HG03135 (cell line): ENCODE results near the gene MAPK8IP2.
"Not testable (repeated sequence)": the region's sequence is repeated elsewhere in the genome, so short reads cannot be mapped to it uniquely, and the experiment has no call there.

Source experiments
- ATAC-seq: cut with Tn5 transposase; IDR thresholded peaks from one replicate; pipeline ENCODE4 v1.9.1; 2021; ENCODE audit warnings: mild to moderate bottlenecking, moderate library complexity; ENCODE audit not compliant: unreplicated experiment

Gene MAPK8IP2

GRCh38 chr22:50633771-50634170 lies 33.2 kb downstream of the MAPK8IP2 start:
- no peak for ATAC-seq

- ATAC-seq, result no peak
These were observed 35.0 kb downstream of the MAPK8IP2 start for GRCh38 chr22:50635591-50635990.

- ATAC-seq, result not testable (repeated sequence)
These were observed 39.7 kb downstream of the MAPK8IP2 start for GRCh38 chr22:50640296-50640695.

GRCh38 chr22:50640857-50641647 lies 40.5 kb downstream of the MAPK8IP2 start:
- ATAC-seq, result no peak

- ATAC-seq, result no peak
These were observed 41.4 kb downstream of the MAPK8IP2 start for GRCh38 chr22:50641696-50642607.

GRCh38 chr22:50643021-50643820 lies 42.6 kb downstream of the MAPK8IP2 start:
- not testable (repeated sequence) for ATAC-seq

- not testable (repeated sequence) for ATAC-seq
These were observed 43.2 kb downstream of the MAPK8IP2 start for GRCh38 chr22:50643821-50644101.

GRCh38 chr22:50653256-50653655 lies 52.7 kb downstream of the MAPK8IP2 start:
- no peak for ATAC-seq

- not testable (repeated sequence) for ATAC-seq
These were observed 54.1 kb downstream of the MAPK8IP2 start for GRCh38 chr22:50654664-50655063.

- no peak for ATAC-seq
These were observed 55.8 kb downstream of the MAPK8IP2 start for GRCh38 chr22:50656122-50657070.

- no peak for ATAC-seq
These were observed 57.3 kb downstream of the MAPK8IP2 start for GRCh38 chr22:50657925-50658324.

GRCh38 chr22:50659711-50660110 lies 59.1 kb downstream of the MAPK8IP2 start:
- ATAC-seq, result not testable (repeated sequence)

GRCh38 chr22:50660306-50660705 lies 59.7 kb downstream of the MAPK8IP2 start:
- ATAC-seq, result no peak
